ENCODE measurements around the gene DTNB.

DTNB gene

GRCh38 chr2:25709349-25709748, 36.0 kb upstream of the DTNB start:
- ChIA-PET CTCF (interaction anchor here (2.6 kb wide), 1 partner anchor 9 kb away, joined by 14 read pairs; no protein-coding TSS in a partner anchor), POLR2A (no interaction called here)
- TF ChIP-seq IKZF3 (tag by site-specific recombination; IDR thresholded peaks at IDR 0.05) (no peak), ZNF248 (tag by site-specific recombination; IDR thresholded peaks at IDR 0.05) (no peak), ZFP69B (tag by site-specific recombination; IDR thresholded peaks at IDR 0.05) (no peak), ZNF112 (tag by site-specific recombination; IDR thresholded peaks at IDR 0.05) (no peak), ZNF701 (tag by site-specific recombination; IDR thresholded peaks at IDR 0.05) (no peak), ZNF670 (tag by site-specific recombination; IDR thresholded peaks at IDR 0.05; ENCODE audit: low read depth) (no peak), HOXD13 (CRISPR knock-in tag; IDR thresholded peaks at IDR 0.05; ENCODE audit: borderline replicate concordance) (no peak), ZNF571 (tag by site-specific recombination; IDR thresholded peaks at IDR 0.05) (no peak), ZBTB1 (tag by site-specific recombination; IDR thresholded peaks at IDR 0.05) (no peak), ZNF335 (tag by site-specific recombination; conservative IDR thresholded peaks at IDR 0.05) (no peak), ZNF521 (tag by site-specific recombination; IDR thresholded peaks at IDR 0.05) (no peak), REST (tag by site-specific recombination; IDR thresholded peaks at IDR 0.05) (no peak), KLF10 (tag by site-specific recombination; IDR thresholded peaks at IDR 0.05) (no peak), SP3 (tag by site-specific recombination; IDR thresholded peaks at IDR 0.05) (no peak), ZNF26 (tag by site-specific recombination; IDR thresholded peaks at IDR 0.05) (no peak), ZNF302 (tag by site-specific recombination; IDR thresholded peaks at IDR 0.05; ENCODE audit: low read depth) (no peak)
- TF ChIP-seq, protein P1, sequence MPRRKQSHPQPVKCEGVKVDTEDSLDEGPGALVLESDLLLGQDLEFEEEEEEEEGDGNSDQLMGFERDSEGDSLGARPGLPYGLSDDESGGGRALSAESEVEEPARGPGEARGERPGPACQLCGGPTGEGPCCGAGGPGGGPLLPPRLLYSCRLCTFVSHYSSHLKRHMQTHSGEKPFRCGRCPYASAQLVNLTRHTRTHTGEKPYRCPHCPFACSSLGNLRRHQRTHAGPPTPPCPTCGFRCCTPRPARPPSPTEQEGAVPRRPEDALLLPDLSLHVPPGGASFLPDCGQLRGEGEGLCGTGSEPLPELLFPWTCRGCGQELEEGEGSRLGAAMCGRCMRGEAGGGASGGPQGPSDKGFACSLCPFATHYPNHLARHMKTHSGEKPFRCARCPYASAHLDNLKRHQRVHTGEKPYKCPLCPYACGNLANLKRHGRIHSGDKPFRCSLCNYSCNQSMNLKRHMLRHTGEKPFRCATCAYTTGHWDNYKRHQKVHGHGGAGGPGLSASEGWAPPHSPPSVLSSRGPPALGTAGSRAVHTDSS (tag by site-specific recombination; IDR thresholded peaks at IDR 0.05) = no peak
- TF ChIP-seq, protein P2, sequence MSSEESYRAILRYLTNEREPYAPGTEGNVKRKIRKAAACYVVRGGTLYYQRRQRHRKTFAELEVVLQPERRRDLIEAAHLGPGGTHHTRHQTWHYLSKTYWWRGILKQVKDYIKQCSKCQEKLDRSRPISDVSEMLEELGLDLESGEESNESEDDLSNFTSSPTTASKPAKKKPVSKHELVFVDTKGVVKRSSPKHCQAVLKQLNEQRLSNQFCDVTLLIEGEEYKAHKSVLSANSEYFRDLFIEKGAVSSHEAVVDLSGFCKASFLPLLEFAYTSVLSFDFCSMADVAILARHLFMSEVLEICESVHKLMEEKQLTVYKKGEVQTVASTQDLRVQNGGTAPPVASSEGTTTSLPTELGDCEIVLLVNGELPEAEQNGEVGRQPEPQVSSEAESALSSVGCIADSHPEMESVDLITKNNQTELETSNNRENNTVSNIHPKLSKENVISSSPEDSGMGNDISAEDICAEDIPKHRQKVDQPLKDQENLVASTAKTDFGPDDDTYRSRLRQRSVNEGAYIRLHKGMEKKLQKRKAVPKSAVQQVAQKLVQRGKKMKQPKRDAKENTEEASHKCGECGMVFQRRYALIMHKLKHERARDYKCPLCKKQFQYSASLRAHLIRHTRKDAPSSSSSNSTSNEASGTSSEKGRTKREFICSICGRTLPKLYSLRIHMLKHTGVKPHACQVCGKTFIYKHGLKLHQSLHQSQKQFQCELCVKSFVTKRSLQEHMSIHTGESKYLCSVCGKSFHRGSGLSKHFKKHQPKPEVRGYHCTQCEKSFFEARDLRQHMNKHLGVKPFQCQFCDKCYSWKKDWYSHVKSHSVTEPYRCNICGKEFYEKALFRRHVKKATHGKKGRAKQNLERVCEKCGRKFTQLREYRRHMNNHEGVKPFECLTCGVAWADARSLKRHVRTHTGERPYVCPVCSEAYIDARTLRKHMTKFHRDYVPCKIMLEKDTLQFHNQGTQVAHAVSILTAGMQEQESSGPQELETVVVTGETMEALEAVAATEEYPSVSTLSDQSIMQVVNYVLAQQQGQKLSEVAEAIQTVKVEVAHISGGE (tag by site-specific recombination; conservative IDR thresholded peaks at IDR 0.05; ENCODE audit: low read depth) = no peak

More at GRCh38 chr2:25709349-25709748, 36.0 kb upstream of the DTNB start:
- no peaks in the 10 kb centered on the region for H3K4me1 ChIP-seq (ENCODE audit: control insufficient read depth, insufficient read depth, low read length)
- no peak overlapping the region for H3K4me3 ChIP-seq (ENCODE audit: low read depth, low read length)
- no peaks in the 10 kb centered on the region for H3K9me3 ChIP-seq (ENCODE audit: control insufficient read depth, insufficient read depth, low read depth, low read length)
- no peaks in the 10 kb centered on the region for H3K36me3 ChIP-seq (ENCODE audit: control insufficient read depth in 2 of 2, insufficient read depth in 1 of 2, low read length in 2 of 2)
- no peak overlapping the region for H3K27ac ChIP-seq (ENCODE audit: extremely low read depth, low read depth, low read length)
